Stimulated activated CD4-positive, alpha-beta T cell treated with anti-CD3 and anti-CD28 coated beads, Interleukin-15, amount 100 ng/mL, for 24 hours (primary cell): ENCODE measurements around the gene RBFOX2.
"Not testable (repeated sequence)": the region's sequence is repeated elsewhere in the genome, so short reads cannot be mapped to it uniquely, and the experiment has no call there.

Experiments used
- DNase-seq: peaks from one replicate; pipeline ENCODE4 v3.0.0-alpha.2; 2020

Gene RBFOX2

GRCh38 chr22:35754761-35755160 is 273.9 kb downstream of the RBFOX2 start:
- DNase-seq, result no peak

- DNase-seq, result no peak
Measured at GRCh38 chr22:35752863-35753189, 275.8 kb downstream of the RBFOX2 start.

GRCh38 chr22:35752006-35752862 is 276.4 kb downstream of the RBFOX2 start:
- DNase-seq, result no peak

- DNase-seq, result no peak
Measured at GRCh38 chr22:35749808-35750207, 278.8 kb downstream of the RBFOX2 start.

DNA sequence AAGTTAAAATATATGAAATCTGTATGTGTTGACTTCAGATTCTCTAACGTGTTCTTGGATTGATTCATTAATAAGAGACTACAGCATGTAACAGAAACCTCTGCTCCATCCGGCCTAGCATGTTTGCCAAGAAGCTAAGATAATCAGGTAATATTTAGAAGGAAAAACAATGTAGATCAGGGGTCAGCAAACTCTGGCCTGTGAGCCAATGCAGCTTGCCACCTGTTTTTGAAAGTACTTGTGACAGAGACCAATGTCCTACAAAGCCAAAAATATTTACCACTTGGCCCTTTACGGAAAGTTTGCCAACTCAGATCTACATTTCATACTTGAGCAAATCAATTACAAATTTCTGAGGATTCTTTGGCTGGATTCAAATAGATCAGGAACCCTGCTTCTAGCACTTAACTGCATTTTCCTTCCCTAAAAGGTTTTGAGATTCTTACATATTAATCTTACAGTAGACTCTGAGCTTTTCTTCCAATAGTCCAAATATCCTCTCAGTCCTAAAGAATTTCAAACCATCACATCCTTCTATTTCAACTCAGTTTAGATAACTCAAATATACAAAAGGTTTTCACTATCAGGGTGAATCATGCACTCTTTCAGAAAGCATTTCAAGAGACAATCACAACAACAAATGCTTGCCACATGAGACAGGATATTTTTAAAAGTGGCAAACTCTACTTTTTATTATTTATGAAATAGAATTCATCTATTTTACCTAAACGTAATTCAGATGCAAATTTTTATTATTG is 281.5 kb downstream of the RBFOX2 start:
- DNase-seq, result no peak

DNA sequence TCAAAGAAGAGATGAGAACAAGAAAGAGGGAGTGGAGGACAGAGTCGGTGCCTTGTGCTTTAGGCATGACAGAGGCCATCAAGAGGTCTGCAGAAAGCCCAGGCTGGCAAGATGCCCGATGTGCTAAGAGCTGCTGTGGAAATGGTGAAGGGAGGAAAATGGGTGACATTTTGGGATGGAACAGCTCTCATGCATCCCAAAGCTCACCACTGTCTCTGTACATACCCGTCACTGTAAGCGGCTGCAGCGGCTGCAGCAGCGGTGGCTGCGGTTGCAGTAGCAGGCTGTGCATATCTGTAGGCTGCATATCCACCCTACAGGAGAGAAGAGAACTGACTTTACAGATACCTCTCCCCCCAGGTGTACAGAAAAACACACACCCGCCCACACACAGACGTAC is 282.4 kb downstream of the RBFOX2 start:
- DNase-seq, result no peak

DNA sequence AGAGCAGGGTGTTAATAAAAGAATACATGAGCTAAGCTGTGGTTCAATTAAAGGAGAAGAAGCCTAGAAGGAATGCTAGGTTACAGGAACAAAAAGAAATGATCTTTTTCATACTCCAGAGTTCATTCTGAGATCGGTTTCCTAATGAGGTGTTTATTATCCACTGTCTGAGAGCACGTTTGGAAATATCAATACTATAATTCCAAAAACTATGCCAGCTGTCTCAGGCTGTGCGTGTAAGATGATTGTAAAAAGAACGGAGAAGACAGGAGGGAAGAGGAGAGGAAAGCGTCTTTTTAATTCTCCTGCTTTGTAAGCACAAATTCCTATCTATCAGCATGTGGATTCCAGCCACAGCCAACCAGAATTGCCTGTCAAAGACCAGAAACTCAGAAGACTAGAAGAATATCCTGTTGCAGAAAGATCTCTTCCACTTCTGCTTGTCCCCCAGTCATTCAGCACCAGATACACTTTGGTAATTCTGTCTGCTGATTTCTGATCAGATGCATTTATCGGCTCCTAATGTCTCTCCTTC is 285.2 kb downstream of the RBFOX2 start:
- DNase-seq, result no peak

DNA sequence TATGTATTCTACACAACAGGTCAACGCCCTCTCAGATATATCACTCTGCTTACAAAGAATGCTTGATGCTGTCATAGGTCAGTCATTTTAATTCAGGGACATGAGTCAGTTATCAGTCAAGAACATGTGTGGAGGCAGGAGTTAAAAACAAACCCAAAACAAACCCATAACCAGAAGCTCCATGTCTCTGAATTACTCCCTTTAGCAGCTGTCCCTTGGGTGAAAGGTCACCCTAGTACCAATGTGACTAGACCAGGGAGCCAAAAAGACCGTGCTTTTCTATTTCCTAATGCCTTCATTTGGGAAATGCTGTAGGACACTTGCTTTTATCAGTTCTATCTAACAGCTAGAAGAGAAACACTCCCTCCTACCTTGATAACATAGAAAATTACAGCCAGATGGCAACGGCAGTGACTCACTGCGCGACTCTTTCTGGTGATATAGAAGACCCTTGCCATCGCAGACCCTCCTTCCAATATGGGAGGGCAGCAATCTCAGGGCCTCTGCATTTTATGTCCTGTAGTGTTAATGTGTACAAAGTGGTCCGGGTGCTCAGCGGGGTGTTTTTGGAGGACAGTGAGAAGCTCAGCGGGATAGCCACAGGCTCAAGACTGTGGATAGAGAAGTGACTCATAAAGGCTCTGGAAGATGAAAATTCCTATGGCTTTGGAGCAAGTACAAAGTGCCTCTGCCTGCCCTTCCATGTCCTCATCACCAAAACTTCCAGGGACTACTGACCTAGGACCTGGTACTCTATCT is 286.1 kb downstream of the RBFOX2 start:
- DNase-seq, result no peak

- DNase-seq, result no peak
Measured at GRCh38 chr22:35740616-35741015, 288.0 kb downstream of the RBFOX2 start.

DNA sequence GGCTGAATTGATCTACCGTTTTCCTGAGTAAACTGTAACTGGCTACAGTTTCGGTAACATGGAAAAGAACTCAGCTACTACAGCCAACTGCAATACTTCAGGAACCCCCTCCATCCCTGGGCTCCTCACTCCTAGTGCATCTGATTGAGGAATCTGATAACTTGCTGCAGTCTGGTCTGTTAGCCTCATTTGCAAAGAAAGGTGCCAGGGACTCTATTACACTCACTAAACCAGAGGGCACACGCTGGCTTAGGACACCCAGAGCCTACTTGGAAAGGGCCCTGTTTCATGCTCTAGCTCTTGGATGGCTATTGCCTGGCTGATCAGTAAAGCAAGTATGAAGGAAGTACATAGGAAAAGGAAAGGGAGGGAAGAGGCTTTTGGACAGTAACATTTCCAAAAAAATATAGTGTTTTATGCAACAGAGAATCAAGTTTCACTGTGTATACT is 288.7 kb downstream of the RBFOX2 start:
- DNase-seq, result no peak

GRCh38 chr22:35739076-35739930 is 289.3 kb downstream of the RBFOX2 start:
- DNase-seq, result no peak

DNA sequence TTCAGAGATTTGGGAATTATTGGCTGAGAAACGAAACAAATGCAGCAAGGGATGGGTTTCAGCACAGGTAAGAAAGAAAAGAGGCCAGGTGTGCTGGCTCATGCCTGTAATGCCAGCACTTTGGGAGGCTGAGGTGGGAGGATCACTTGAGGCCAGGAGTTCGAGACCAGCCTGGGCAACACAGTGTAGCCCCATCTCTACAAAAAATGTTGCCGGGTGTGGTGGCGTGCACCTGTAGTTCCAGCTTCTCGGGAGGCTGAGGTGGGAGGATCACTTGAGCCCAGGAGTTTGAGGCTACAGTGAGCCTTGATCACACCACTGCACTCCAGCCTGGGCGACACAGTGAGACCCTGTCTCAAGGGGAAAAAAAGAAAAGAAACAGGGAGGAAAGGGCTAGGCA is 290.7 kb downstream of the RBFOX2 start:
- not testable (repeated sequence) for DNase-seq

- no peak for DNase-seq
Measured at GRCh38 chr22:35736701-35737100, 291.9 kb downstream of the RBFOX2 start.

GRCh38 chr22:35736166-35736565 is 292.5 kb downstream of the RBFOX2 start:
- no peak for DNase-seq

GRCh38 chr22:35735542-35735941 is 293.1 kb downstream of the RBFOX2 start:
- no peak for DNase-seq

DNA sequence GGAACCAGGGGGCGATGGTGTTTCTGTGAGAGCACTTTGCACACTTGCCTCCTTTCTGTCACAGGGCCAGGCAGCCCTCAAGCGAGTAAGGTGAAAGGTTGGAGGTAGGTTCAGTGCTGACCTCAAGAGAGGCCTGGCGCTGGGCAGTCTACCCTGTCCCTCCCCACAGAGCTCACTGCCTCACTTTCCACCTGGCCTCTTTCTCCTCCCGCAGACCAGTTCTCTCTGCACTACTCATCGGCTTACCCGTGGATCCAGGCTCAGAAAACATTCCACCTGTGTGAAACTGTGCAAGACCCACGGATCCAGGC is 294.2 kb downstream of the RBFOX2 start:
- no peak for DNase-seq

DNA sequence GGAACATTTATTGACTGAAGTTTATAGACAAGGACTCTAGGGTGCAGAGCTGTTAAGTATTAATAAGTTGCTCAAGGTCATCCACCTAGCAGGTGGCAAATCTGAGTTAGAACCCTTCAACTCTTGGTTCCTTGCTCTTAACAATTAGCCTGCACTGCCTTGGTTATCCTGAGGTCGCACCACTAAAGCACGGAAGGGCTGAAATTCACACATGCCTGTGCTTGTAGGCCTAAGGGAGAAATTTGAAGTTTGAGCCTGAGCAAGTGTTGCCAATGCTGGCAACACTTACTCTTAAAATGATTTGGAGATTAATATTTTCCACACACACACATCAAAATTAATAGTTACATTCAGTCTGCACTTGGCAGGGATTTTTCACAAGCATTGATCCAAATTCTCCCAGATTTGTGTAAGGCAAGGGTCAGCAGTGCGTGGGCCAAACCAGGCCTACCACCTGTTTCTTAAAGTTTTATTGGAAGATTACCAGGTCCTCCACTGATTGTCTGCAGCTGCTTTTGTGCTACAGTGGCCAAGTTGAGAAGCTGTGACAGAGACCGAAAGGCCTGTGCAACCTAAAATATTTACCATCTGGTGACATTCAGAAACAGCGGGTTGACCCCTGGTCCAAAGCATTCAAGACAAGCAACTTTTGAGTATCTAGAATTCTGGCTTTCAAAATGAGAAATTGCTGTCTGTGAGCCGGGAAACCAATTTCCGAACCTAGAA is 294.7 kb downstream of the RBFOX2 start:
- DNase-seq, result no peak

GRCh38 chr22:35733036-35733435 is 295.6 kb downstream of the RBFOX2 start:
- no peak for DNase-seq

- DNase-seq, result no peak
Measured at GRCh38 chr22:35732116-35732515, 296.5 kb downstream of the RBFOX2 start.

DNA sequence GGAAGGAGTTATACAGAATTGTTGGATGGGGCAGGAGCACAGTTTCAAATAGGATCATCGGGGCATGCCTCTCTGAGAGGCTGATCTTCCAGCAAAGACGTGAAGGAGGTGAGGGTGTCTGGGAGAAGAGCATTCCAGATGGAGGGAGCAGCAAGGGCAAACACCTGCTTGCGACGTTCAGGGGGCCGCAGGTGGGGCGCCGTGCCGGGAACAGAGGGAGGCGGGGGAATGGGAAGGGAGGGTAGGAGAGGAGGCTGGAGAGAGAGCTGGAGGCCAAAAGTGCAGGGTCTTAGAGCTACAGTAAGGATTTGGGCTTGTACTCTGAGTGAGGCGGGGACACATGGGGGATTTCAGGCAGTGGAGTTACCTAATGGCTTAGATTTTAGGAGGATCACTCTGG is 297.3 kb downstream of the RBFOX2 start:
- no peak for DNase-seq

- no peak for DNase-seq
Measured at GRCh38 chr22:35729309-35729698, 299.3 kb downstream of the RBFOX2 start.
